GM12864 (cell line): ENCODE measurements around the gene GID4.

ENCODE experiments used
- DNase-seq: peaks from one replicate; pipeline ENCODE4 v3.0.0-alpha.2; 2011; ENCODE audit warnings: low read depth
- H3K4me3 ChIP-seq: 2 replicates; pipeline ENCODE4 v1.5.1; 2011; ENCODE audit warnings: mild to moderate bottlenecking, low read depth, low read length, control low read depth
- TF ChIP-seq, protein P1 (sequence below): IDR thresholded peaks from 2 replicates; pipeline ENCODE4 v1.5.1; 2011; ENCODE audit warnings: low read depth, mild to moderate bottlenecking, moderate library complexity, low read length, control low read depth, inconsistent platforms; ENCODE audit errors: missing control alignments

GID4 gene

DNA sequence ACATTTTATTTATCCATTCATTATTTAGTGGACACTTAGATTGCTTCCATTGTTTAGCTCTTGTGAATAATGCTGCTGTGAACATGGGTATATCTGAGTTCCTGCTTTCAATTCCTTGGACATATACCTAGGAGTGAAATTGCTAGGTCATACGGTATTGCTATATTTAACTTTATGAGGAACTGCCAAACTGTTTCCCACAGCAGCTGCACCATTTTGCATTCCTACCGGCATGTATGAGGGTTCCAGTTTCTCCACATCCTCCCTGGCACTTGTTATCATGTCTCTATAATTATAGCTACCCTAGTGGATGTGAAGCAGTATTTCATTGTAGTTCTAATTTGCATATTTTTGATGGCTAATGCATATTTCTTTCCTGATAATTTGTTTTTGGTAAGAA is 24.8 kb downstream of the GID4 start:
- DNase-seq: no peak
- H3K4me3 ChIP-seq: no peak overlapping the region
- TF ChIP-seq, protein P1, sequence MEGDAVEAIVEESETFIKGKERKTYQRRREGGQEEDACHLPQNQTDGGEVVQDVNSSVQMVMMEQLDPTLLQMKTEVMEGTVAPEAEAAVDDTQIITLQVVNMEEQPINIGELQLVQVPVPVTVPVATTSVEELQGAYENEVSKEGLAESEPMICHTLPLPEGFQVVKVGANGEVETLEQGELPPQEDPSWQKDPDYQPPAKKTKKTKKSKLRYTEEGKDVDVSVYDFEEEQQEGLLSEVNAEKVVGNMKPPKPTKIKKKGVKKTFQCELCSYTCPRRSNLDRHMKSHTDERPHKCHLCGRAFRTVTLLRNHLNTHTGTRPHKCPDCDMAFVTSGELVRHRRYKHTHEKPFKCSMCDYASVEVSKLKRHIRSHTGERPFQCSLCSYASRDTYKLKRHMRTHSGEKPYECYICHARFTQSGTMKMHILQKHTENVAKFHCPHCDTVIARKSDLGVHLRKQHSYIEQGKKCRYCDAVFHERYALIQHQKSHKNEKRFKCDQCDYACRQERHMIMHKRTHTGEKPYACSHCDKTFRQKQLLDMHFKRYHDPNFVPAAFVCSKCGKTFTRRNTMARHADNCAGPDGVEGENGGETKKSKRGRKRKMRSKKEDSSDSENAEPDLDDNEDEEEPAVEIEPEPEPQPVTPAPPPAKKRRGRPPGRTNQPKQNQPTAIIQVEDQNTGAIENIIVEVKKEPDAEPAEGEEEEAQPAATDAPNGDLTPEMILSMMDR: no peak

DNA sequence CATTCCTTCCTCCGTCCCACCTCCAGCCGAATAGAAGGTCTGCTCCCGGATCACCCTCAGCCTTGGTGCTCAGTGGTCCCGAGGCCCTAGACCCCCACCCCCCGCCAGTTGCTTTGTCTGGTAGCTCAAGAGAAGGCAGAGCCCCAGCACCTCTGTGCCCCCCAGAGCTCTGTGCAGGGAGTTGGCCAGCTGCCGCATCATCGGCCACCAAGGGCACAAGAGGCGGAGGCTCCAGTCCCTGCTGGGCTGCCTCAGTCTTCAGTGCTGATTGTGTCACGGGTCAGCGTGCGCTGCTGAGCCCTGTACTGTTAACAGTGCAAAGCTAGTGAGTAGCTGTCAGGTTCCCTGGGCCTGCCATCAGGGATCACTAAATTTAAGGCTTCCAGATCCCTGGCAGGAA is 26.3 kb downstream of the GID4 start:
- H3K4me3 ChIP-seq: no peak overlapping the region
- TF ChIP-seq, protein P1: no peak
- no peak for DNase-seq

DNA sequence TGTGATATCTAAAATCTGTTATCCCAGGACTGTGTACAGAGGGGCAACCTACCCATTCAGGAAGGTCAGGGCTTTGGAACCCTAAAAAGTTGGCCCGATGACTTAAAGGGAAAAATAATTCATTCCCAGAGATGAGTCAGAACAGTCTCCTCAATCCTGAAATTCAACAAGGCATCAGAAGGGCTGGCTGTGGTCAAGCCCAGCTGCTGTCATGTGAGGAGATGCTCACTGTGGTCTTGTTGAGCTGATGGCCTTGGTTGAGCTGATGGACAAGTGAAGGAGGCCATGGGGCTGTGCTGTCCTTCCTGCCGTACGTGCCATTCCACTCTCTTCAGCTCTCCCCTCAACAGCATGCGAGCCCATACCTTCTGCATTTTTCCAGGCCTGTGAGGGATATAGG is 27.7 kb downstream of the GID4 start:
- no peak for DNase-seq
- no peak overlapping the region for H3K4me3 ChIP-seq
- TF ChIP-seq, protein P1: no peak

DNA sequence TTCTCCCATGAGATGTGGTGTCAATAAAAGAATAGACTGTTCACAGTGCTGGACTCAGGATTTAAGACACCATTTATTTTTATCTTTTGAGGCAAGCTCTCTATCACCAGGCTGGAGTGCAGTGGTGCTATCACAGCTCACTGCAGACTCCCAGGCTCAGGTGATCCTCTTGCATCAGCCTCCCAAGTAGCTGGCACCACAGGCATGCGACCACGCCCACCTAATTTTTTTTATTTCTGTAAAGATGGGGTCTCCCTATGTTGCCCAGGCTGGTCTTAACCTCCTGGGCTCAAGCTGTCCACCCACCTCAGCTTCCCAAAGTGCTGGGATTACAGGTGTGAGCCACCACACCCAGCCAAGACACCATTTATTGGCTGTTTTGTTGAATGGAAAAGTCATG is 29.9 kb downstream of the GID4 start:
- no peak overlapping the region for H3K4me3 ChIP-seq
- TF ChIP-seq, protein P1: no peak
- DNase-seq: no peak

DNA sequence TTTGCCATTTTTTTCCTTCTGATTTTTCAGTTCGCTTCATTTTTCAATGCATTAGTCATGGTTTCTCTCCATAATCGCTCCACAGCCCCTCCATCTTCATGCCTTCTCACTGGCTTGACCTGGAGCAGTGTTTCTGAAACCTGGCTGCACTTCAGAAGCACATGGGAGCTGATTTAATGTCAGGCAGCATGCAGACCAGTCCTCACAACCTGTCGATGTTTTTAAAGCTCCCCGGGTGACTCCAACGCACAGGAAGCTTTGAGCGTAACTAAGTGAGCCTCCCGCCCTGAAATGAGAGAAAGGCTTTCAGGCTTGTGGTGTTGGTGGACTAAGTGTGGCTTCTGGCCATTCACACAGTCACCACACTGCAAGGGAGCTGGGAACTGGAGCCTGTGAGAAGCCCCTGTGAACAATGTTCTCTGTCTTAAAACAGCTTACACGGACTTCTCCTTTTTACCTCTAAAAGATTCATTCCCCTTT is 31.7 kb downstream of the GID4 start:
- no peak for DNase-seq
- TF ChIP-seq, protein P1: no peak
- H3K4me3 ChIP-seq: no peak overlapping the region

DNA sequence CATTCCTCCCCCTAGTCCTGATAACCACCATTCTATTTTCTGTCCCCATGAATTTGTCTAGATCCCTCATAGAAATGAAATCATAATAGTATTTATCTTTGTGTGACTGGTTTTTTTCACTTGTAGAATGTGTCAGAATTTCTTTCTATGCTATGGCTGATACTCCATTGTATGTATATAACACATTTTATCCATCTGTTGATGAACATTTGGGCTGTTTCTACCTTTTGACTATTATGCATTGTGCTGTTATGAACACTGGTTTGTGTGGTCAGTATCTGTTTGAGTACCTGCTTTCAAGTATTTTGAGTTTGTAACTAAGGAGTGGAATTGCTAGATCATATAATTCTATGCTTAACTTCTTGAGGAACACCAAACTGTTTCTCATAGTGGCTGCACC is 32.5 kb downstream of the GID4 start:
- no peak for DNase-seq
- no peak overlapping the region for H3K4me3 ChIP-seq
- TF ChIP-seq, protein P1: no peak

DNA sequence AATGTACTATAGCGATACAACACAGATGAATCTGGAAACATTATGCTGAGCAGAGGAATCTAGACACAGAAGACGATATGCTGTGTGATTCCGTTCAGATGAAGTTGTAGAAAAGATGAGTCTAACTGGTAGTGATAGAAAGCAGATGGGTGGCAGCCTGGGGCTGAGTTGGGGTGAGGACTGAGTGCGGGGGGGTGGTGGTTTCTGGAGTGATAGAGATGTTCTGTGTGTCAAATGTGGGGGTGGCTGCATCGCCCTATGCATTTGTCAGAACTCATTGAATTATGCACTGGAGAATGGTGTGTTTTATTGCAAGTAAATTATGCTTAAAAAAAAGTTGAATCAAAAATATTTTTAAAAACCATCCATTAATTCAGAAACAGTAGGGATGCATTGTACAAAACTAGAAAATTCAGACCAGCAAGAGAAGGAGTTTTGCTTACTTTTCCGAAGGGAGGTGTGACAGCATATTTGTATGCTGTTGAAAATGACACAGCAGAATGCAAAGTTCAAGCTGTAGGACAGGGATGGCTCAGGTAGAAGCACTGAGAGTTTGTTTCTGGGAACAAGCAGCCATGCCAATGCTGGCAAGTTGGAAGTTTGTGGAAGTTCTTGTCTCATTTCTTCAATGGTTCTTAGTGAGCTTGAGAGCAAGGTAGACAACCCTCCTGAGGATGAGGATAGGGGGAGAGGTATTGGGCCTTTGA is 35.5 kb downstream of the GID4 start:
- no peak for DNase-seq
- H3K4me3 ChIP-seq: no peak overlapping the region
- TF ChIP-seq, protein P1: no peak
